Urothelium cell line (cell line): ENCODE results near the gene ASS1.

Experiments used
- DNase-seq: peaks from one replicate; pipeline ENCODE4 v3.0.0; 2011; ENCODE audit warnings: low spot score, mixed read lengths
- FAIRE-seq: peaks from 2 replicates; lab custom pipeline; 2011; peaks lifted over from hg19 to GRCh38; lab: Jason Lieb, UNC

ASS1 gene

GRCh38 chr9:130493476-130493875, 48.7 kb downstream of the ASS1 start:
- DNase-seq (no peak), FAIRE-seq (no peak)

DNA sequence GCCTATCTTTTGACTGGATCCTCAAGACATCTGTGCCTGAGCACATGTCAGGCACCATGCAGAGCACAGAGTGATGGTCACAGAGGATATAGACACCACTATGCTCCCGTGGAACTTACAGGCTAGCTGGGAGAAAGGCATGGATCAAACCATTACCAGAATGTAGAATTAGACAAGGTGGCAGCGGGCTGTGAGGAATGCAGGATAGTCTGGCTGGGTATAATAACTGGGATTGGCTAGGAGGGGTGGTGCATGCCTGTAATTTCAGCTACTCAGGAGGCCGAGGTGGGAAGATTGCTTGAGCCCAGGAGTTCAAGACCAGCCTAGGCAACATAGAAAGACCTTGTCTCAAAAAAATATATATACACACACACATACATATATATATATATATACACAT, 50.3 kb downstream of the ASS1 start:
- no peak for FAIRE-seq

GRCh38 chr9:130497139-130497538, 52.4 kb downstream of the ASS1 start:
- FAIRE-seq, result no peak

More for the DNA sequence above, 50.3 kb downstream of the ASS1 start:
- DNase-seq, result no peak

GRCh38 chr9:130498298-130498917, 53.6 kb downstream of the ASS1 start:
- no peak for FAIRE-seq
- DNase-seq, result no peak

More at GRCh38 chr9:130497139-130497538, 52.4 kb downstream of the ASS1 start:
- no peak for DNase-seq

GRCh38 chr9:130498918-130499698, 54.3 kb downstream of the ASS1 start:
- FAIRE-seq, result no peak

DNA sequence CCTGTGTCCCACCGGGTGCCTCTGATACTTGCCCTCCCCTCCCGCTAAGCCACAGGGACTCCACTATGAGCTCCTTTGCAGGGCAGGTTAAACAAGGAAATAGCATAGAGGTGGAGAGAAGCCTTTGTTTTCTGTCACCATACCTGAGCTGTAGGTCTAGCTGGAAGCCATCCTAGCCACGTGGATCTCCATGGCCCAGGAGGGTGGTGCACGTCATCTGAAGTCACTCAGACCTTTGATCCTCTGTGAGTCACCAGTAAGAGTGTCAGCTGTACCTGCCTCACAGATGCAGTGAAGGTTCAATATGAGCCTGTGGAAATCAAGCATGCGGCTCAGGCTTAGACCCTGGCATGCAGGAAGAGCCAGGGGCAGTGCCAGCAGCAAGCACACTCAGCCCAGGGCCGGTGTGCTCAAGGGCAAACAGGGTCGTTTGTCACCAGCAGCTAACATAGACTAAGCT, 55.1 kb downstream of the ASS1 start:
- no peak for DNase-seq
- FAIRE-seq, result no peak

More at GRCh38 chr9:130498918-130499698, 54.3 kb downstream of the ASS1 start:
- DNase-seq, result no peak

- DNase-seq (no peak), FAIRE-seq (no peak)
Measured at GRCh38 chr9:130500340-130501180, 55.8 kb downstream of the ASS1 start.

DNA sequence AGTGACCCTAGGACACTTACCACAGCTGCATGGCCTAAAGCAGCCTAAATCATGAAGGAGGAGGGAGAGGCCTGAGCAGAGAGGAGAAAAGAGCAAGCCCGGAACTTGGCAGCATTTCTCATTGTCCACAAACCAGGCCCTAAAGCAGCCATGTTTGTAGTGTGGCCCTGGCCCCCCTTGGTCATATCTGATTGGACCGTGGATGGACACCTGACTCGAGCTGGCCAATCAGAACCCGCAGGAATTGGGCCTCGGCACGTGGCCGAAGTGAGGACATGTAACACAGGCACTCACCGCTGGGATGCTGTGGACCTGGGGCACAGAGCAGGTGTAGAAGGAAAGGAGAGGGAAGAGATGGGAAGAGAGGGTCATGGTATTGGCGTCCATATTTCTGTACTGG, 56.9 kb downstream of the ASS1 start:
- no peak for DNase-seq
- FAIRE-seq, result no peak

- FAIRE-seq, result no peak
- no peak for DNase-seq
Measured at GRCh38 chr9:130508218-130508617, 63.5 kb downstream of the ASS1 start.

GRCh38 chr9:130512199-130512598, 67.4 kb downstream of the ASS1 start:
- DNase-seq (no peak), FAIRE-seq (no peak)

GRCh38 chr9:130513078-130513477, 68.3 kb downstream of the ASS1 start:
- no peak for FAIRE-seq
- no peak for DNase-seq

DNA sequence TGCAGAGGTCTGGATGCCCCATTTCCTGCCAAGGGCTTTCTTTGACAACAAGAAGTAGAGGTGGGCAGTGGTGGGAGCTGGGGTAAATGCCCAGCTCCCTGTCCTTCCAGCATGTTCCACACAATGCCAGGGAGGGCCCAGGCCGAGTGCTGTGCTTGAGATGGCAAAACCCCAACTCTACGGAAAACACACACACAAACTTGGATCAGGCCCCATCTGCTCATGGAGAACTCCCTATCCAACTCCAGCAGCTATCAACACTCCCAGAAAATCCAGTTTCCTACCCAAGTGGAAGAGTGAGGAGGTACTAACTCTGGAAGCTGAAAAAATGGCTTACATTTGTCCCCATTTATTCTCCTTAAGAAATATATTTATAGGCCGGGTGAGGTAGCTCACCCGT, 73.5 kb downstream of the ASS1 start:
- FAIRE-seq (no peak), DNase-seq (no peak)

GRCh38 chr9:130518943-130519799, 74.4 kb downstream of the ASS1 start:
- FAIRE-seq (no peak), DNase-seq (no peak)

DNA sequence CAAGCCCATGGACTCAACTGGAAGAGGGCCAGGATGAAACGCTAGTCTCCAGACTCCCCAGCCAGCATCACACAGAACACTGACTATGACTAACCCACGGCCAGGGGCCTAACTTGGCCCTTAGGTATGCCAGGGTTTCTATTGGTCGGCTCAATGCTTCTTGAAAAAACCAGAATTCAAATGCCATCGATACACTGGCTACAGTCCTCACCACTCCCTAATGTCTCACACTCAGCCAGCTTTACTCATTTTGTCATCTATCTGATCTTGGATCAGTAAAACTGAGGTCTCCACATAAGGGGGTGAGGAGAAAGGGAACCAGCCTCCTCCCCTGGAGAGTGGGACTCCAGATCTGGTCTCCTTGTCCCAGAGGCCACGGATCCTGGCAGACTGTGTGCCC, 75.2 kb downstream of the ASS1 start:
- DNase-seq (no peak), FAIRE-seq (no peak)

- no peak for FAIRE-seq
- DNase-seq, result no peak
Measured at GRCh38 chr9:130521715-130522114, 77.0 kb downstream of the ASS1 start.

DNA sequence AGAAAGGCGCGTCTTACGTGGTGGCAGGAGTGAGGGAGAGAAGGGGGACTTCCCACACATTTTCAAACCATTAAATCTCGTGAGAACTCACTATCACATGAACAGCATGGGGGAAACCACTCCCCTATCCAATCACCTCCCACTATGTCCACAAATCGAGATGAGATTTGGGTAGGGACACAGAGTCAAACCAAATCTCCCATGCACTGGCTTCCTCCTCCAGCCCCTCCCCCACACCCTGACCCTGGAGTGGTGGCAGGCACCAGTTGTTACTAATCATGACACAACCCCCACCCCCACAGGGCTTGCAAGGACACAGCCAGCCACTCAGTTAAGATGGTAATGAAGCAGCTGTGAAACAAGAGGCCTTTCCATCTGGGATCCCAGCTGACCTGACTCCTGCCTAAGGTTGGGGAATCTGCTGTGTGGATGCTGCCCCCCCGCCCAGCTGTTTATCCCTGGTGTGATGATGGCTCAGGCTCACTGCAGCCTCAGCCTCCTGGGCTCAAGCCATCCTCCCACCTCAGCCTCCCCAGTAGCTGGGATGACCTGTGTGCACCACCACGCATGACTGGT, 77.6 kb downstream of the ASS1 start:
- no peak for DNase-seq
- no peak for FAIRE-seq

- FAIRE-seq (no peak), DNase-seq (no peak)
Measured at GRCh38 chr9:130523921-130524320, 79.2 kb downstream of the ASS1 start.

- FAIRE-seq, result peak; percentile 74
- DNase-seq, result peak; percentile 0
Measured at GRCh38 chr9:130526193-130526853, 81.6 kb downstream of the ASS1 start.

DNA sequence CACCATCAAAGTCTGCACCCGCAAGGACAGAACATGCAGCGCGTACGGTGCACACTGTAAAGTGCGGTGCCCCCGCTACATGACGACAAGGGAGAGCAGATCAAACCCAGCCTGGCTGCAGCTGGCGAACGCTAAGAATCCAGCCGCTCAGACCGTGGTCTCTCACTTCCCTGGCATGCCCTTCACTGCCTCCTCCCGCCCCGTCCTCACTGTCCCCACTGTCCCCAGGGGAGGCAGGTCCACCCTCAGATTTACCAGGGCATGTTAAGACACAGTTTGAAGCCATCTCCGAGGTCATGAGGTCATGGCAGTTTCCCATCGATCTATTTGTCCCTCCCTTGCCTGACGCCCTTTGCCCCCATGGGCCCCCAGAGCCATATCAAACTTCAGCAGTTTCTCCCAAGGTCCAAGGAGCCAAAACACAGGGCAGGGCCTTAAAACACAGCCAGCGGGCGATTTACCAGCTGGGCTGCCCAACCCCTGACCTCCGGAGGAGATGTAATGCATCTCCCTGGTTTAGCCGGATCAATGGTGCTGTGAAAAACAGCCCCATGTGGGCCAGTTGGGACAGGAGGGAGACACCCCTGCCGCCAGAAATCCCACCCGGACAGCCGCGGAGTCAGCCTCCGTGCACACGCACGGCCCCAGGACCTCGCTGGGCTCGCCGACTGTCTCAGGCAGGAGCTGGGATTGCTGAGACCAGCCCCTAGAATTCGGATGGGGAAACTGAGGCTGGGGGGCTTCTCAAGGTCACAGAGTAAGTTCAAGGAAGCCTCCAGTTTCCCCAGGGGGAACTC, 82.3 kb downstream of the ASS1 start:
- FAIRE-seq (no peak), DNase-seq (peak; percentile 1)
